M059J (cell line): ENCODE data around the gene GPR42. TPM values are rescaled to one million over a fixed set of nuclear protein-coding genes. Genes with fewer than 3 reads are reported as not detected.
"Not testable (repeated sequence)": the region's sequence is repeated elsewhere in the genome, so short reads cannot be mapped to it uniquely, and the experiment has no call there.

Experiments
- DNase-seq: peaks from one replicate; pipeline ENCODE4 v3.0.0-alpha.2; 2012; ENCODE audit warnings: low read depth
- total RNA-seq: library from RNA; depleted of rRNA; stranded (reverse); fragments of >200 nt; shearing (Covaris generic); gene quantifications from 2 replicates; pipeline ENCODE4 v1.2.3, GENCODE V29; 2014

The GPR42 gene
- total RNA-seq, 1 experiment from 2014 or later, result not detected

- no peak for DNase-seq
Measured at GRCh38 chr19:35392742-35393715, 22.2 kb downstream of the GPR42 start.

DNA sequence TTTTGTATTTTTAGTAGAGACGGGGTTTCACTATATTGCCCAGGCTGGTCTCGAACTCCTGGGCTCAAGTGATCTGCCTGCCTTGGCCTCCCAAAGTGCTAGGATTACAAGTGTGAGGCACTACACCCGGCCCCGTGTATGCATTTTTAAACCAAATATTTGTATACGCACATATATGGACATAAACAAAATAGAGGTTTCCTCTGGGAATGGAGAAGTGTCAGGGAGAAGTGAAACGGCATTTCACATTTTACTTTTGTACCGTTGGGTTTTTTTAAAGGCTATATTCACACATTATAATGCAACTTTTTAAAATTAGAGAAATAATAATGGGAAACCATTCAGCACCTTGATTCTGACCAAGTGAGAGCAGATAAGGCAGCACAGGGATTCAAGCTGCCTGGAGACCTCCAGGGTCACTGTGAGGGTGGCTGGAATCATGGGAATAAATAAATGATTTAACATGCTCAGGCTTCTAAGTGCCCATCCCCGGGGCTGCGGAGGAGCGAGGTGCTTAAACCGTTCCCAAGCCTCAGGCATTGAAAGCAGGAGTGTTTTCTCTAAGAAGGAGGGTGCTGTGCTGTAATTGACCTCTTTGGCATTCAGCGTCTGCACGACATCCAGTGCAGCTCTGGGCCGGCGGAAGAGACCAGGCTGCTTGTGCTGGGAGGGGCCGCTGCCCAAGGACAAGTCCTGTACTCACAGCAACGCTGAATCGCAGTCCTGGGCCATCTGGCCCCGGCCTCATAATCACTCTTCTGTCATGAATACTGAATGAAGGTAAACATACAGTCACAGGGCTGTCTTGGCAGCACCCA is 24.7 kb downstream of the GPR42 start:
- DNase-seq, result no peak

- no peak for DNase-seq
Measured at GRCh38 chr19:35396240-35396885, 25.5 kb downstream of the GPR42 start.

- no peak for DNase-seq
Measured at GRCh38 chr19:35397064-35397463, 26.2 kb downstream of the GPR42 start.

DNA sequence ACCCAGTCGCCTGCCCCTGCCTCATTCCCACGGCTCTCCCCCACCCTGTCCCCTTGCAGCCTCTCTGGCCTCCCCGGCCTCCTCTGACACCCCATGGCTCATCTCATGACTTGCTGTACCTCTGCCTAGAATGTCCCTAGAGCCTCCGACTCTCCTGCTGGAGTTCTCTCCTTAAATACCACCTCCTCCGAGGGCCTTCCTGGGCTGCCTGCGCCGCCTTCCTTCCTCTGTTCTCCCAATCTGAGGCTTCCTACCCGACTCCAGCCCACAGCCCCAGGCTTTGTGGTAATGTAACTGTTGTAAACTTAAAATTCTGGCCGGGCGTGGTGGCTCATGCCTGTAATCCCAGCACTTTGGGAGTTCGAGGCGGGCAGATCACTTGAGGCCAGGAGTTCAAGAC is 27.7 kb downstream of the GPR42 start:
- DNase-seq, result no peak

GRCh38 chr19:35399231-35399630 is 28.4 kb downstream of the GPR42 start:
- no peak for DNase-seq

DNA sequence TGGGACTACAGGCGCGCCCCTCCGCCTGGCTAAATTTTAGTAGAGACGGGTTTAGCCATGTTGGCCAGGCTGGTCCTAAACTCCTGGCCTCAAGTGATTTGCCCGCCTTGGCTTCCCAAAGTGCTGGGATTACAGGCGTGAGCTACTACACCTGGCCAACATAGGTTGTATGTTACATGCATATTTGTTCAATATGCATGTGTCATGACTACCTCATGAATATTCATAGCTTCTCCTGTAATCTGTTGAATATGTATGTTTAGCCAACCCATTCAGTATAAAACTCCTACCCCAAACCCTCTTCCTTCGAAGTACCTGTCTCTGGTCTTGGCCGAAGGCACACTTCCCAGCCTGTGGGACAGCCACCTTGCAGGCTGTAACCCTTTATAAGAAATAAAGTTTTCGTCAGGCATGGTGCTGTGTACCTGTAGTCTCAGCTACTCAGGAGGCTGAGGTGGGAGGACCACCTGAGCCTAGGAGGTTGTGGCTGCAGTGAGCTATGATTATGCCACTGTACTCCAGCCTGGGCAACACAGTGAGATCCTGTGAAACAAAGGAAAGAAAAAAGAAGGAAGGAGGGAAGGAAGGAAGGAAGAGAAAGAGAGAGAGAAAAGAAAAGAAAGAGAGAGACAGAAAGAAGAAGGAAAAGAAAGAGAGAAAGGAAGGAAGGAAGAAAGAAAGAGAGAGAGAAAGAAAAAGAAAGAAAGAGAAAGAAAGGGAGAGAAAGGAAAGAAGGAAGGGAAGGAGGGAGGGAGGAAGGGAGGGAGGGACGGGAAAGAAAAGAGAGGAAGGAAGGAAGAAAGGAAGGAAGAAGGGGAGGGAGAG is 29.3 kb downstream of the GPR42 start:
- no peak for DNase-seq

GRCh38 chr19:35400773-35401100 is 29.9 kb downstream of the GPR42 start:
- DNase-seq, result no peak

DNA sequence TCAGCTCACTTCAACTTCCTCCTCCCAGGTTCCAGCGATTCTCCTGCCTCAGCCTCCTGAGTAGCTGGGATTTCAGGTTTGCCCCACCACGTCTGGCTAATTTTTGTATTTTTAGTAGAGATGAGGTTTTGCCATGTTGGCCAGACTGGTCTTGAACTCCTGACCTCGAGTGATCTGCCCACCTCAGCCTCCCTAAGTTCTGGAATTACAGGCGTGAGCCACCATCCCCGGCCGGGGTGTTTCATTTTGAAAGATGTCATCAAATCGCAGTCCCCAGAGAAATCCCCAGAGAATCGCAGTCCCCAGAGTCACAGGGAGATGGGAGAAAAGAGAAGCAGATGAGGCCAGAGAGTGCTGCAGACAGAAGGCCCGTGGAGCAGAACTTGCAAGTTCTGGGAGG is 30.5 kb downstream of the GPR42 start:
- not testable (repeated sequence) for DNase-seq

- no peak for DNase-seq
Measured at GRCh38 chr19:35403116-35403760, 32.4 kb downstream of the GPR42 start.

DNA sequence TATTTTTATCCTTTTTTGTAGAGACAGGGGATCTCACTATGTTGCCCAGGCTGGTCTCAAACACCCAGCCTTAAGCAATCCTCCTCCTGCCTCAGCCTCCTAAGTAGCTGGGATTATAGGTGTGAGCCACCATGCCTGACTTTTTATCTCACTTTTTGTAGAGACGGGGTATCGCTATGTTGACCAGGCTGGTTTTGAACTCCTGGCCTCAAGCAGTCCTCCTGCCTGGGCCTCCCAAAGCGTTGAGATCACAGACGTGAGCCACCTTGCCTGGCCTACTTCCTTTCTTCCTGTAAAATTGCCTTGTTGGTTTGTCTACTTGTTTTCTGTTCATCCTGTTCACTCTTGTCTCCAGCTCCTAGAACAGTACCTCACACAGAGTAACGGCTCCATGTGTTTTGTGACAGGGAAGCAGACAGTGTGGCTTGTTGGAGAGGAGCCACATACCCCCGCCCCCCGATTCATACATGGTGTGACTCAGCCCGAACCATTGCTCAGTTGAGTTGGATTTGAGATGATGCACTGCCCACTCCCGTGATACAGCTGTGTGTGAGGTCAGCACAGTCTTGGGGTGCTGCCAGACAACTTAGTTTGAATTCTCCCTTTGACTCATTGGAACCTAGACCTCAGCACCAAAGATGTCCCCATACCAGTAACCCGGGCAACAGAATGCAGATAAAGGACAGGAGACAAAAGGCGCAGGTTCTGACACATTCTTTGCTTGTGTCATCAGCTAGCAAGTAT is 34.2 kb downstream of the GPR42 start:
- DNase-seq, result peak; percentile 95

- no peak for DNase-seq
Measured at GRCh38 chr19:35407619-35408018, 36.8 kb downstream of the GPR42 start.

GRCh38 chr19:35408284-35409171 is 37.7 kb downstream of the GPR42 start:
- no peak for DNase-seq

GRCh38 chr19:35409191-35409590 is 38.3 kb downstream of the GPR42 start:
- no peak for DNase-seq

DNA sequence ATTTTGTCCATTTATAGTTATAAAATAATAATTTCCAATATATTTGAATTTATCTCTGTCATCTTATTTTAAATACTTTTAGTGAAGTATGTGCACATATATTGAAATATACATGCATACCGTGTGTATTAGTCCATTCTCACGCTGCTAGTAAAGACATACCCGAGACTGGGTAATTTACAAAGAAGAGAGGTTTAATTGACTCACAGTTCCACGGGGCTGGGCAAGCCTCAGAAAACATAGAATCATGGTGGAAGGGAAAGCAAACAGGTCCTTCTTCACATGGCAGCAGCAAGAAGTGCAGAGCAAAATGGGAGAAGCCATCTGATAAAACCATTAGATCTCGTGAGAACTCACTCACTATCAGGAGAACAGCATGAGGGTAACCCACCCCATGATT is 39.6 kb downstream of the GPR42 start:
- no peak for DNase-seq

DNA sequence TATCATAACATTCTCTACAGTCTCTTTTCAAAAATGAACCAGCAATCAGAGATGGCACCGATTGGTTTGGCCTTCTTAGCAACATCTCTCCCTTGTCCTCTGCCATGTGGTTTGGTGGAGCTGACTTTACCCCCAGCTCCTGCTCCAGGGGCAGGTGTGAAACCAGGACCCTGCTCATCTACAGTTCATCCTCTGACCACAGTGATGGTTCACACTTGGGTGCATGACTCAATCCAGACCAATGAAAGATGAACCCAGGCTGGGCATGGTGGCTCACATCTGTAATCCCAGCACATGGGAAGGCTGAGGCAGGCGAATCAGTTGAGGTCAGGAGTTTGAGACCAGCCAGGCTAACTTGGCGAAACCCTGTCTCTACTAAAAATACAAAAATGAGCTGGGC is 43.6 kb downstream of the GPR42 start:
- no peak for DNase-seq

DNA sequence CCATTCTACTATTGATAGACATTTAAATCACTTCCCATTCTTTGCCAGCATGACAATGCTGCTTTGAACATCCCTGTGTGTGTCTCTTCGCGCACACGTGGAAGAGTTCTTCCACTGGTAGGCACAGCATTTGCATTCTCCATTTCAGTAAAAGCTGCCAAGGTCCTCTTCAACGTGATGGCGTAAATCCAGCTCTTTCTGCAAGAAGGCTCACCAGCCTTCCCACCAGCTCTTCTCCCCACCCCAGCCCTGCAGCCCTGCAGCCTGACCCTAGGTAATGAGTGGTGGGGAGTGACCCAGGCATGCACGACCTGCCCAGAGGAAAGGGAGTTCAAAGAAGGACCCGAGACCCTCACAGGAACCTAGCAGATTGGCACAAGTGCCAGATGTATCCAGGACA is 45.5 kb downstream of the GPR42 start:
- DNase-seq, result no peak

- no peak for DNase-seq
Measured at GRCh38 chr19:35417278-35417677, 46.4 kb downstream of the GPR42 start.
